Measurements from ENCODE around the gene ATP6V1F.

DNA sequence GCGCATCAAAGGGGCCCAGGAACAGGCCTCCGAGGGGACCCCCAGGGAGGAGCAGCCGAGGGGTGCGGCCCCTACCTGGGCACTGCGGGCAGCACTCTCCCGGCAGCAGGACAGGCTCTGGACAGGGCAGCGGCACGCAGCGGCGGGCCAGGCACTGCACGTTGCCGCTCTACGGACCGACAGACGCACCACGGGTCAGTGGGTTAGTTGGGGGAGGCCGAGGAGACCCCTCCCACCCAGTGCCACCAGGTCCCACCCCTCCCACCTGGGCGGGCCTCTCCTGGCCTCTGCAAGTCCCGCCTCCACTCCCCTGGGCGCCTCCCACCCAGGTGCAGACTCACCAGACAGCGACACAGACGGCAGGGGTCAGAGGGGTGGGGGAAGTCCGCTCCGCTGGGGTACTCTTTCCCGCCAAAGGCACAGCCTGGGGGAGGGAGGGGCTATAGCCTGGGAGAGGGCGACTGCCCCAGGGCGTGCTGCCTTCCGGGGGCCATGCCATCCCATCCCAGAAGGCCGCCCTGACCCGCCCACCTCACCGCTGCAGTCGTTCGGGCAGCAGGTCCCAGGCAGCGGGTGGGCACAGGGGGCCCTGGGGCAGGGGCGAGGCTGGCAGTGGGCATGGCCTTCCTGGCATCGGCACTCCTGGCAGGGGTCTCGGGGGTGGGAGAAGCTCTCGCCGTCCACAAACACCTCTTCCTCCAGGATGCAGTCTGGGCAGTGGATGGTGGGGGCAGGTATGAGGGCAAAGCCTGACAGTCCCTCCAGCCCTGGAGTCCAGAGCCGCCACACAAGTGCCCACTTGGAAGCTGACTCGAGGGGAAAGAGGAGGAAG, 28.7 kb downstream of the ATP6V1F start:
- TF ChIP-seq POLR2A (IDR thresholded peaks at IDR 0.05) (no peak), EP300 (IDR thresholded peaks at IDR 0.05) (no peak)
- TF ChIP-seq, protein P1, sequence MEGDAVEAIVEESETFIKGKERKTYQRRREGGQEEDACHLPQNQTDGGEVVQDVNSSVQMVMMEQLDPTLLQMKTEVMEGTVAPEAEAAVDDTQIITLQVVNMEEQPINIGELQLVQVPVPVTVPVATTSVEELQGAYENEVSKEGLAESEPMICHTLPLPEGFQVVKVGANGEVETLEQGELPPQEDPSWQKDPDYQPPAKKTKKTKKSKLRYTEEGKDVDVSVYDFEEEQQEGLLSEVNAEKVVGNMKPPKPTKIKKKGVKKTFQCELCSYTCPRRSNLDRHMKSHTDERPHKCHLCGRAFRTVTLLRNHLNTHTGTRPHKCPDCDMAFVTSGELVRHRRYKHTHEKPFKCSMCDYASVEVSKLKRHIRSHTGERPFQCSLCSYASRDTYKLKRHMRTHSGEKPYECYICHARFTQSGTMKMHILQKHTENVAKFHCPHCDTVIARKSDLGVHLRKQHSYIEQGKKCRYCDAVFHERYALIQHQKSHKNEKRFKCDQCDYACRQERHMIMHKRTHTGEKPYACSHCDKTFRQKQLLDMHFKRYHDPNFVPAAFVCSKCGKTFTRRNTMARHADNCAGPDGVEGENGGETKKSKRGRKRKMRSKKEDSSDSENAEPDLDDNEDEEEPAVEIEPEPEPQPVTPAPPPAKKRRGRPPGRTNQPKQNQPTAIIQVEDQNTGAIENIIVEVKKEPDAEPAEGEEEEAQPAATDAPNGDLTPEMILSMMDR (IDR thresholded peaks at IDR 0.05): no peak

All from stomach (tissue), 4 donors.